Measurements from ENCODE around the gene ANO3.

DNA sequence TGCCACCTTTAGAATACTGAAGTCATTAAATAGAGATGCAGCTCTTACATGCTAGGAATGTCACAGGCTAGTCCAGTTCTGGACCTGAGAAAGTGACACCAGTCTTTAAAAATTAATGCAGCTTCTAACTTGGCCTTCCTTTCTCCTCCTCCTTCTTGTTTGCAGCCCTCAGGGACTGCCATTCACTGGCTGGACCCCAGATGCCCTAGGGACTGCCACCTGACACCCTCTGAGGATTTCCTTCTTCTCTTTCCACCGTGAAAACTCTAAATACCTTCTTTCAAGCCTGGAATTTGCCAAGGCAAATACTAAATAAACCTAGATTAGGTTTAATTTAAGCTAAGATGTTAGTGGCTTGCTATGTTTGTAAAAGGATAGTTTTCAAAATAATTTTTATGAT, 161.7 kb downstream of the ANO3 start:
- no peak for TF ChIP-seq POLR2AphosphoS5 (IDR thresholded peaks at IDR 0.05)
- TF ChIP-seq, protein P1, sequence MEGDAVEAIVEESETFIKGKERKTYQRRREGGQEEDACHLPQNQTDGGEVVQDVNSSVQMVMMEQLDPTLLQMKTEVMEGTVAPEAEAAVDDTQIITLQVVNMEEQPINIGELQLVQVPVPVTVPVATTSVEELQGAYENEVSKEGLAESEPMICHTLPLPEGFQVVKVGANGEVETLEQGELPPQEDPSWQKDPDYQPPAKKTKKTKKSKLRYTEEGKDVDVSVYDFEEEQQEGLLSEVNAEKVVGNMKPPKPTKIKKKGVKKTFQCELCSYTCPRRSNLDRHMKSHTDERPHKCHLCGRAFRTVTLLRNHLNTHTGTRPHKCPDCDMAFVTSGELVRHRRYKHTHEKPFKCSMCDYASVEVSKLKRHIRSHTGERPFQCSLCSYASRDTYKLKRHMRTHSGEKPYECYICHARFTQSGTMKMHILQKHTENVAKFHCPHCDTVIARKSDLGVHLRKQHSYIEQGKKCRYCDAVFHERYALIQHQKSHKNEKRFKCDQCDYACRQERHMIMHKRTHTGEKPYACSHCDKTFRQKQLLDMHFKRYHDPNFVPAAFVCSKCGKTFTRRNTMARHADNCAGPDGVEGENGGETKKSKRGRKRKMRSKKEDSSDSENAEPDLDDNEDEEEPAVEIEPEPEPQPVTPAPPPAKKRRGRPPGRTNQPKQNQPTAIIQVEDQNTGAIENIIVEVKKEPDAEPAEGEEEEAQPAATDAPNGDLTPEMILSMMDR (IDR thresholded peaks at IDR 0.05) = no peak

Data from gastroesophageal sphincter (tissue), 3 donors.